Embryonic facial prominence (tissue), 1 donor: Measurements from ENCODE around the gene RASA4B.
"Not testable (repeated sequence)": the region's sequence is repeated elsewhere in the genome, so short reads cannot be mapped to it uniquely, and the experiment has no call there.

Experiments
- DNase-seq: peaks from one replicate; pipeline ENCODE4 v3.0.0-alpha.2; 2016; ENCODE audit errors: extremely low spot score

RASA4B gene

GRCh38 chr7:102511860-102512522, 5.6 kb downstream of the RASA4B start:
- not testable (repeated sequence) for DNase-seq

- DNase-seq: not testable (repeated sequence)
Measured at GRCh38 chr7:102510575-102510974, 7.0 kb downstream of the RASA4B start.

GRCh38 chr7:102507410-102508088, 10.0 kb downstream of the RASA4B start:
- DNase-seq: not testable (repeated sequence)

GRCh38 chr7:102505298-102506185, 12.0 kb downstream of the RASA4B start:
- DNase-seq: not testable (repeated sequence)

- DNase-seq: not testable (repeated sequence)
Measured at GRCh38 chr7:102503141-102503540, 14.4 kb downstream of the RASA4B start.

GRCh38 chr7:102498321-102498720, 19.3 kb downstream of the RASA4B start:
- not testable (repeated sequence) for DNase-seq

- not testable (repeated sequence) for DNase-seq
Measured at GRCh38 chr7:102497308-102497707, 20.3 kb downstream of the RASA4B start.

- not testable (repeated sequence) for DNase-seq
Measured at GRCh38 chr7:102496861-102497260, 20.7 kb downstream of the RASA4B start.

GRCh38 chr7:102494473-102495149, 23.0 kb downstream of the RASA4B start:
- DNase-seq: not testable (repeated sequence)

GRCh38 chr7:102494026-102494425, 23.6 kb downstream of the RASA4B start:
- DNase-seq: not testable (repeated sequence)

GRCh38 chr7:102493220-102493935, 24.2 kb downstream of the RASA4B start:
- DNase-seq: not testable (repeated sequence)

GRCh38 chr7:102490529-102491075, 27.0 kb downstream of the RASA4B start:
- not testable (repeated sequence) for DNase-seq

- not testable (repeated sequence) for DNase-seq
Measured at GRCh38 chr7:102484317-102484716, 33.3 kb downstream of the RASA4B start.

- DNase-seq: not testable (repeated sequence)
Measured at GRCh38 chr7:102481962-102482361, 35.6 kb downstream of the RASA4B start.

GRCh38 chr7:102479982-102480637, 37.5 kb downstream of the RASA4B start:
- DNase-seq: not testable (repeated sequence)

GRCh38 chr7:102479209-102479584, 38.4 kb downstream of the RASA4B start:
- not testable (repeated sequence) for DNase-seq

GRCh38 chr7:102478314-102479208, 39.0 kb downstream of the RASA4B start, which contains the start of gene POLR2J:
Gene POLR2J (minus strand): TSS chr7:102478922. CDS start chr7:102478860, 62 bp downstream.
- DNase-seq: peak; percentile 36

GRCh38 chr7:102474736-102475435, 42.7 kb downstream of the RASA4B start:
- not testable (repeated sequence) for DNase-seq
